ENCODE results near the gene RAVER1.
A peak's percentile ranks its signal among the peaks of the same experiment; 100 is the strongest.
"Not testable (repeated sequence)": the region's sequence is repeated elsewhere in the genome, so short reads cannot be mapped to it uniquely, and the experiment has no call there.

RAVER1 gene

DNA sequence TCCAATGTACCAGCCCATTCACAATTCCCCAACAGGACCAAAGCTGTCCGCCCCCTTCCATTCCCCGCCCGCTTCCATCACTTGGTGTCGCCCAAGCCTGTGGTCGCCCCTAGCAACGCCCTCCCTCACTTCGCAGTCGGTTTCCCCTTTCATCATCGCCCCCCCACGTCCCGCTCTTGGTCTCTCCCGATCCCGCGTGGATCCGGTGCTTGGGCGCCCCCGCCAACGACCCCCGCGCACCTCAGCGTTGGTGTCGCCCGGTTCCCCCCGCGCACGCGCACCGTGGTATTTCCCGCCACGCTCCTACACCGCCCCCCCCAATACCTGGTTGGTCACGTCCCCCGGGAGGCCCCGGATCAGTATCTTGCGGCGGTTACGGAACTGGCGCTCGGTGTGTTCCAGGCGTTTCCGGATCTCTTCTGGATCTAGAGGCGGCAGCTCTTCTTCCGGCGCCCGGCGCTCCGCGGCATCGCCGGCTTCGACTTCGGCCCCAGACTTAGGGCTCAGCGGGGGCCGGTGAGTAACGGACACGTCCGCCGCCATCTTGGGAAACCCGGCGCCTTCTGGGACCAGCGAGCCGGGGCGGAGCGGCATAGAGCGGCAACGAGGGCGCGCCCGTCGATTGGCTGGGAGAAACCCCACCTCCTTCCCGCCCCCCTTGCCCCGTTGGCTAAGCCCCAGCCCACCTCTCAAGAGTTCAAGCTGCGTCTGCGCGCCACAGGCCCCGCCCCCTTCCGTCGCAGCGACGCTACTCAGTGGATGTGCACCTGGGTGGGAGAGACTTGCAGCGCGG lies at the start of gene RAVER1:
RAVER1 (minus strand) TSS at position 565 of the 793 bp plus-strand sequence; CDS start at position 543, 22 bp downstream.
- peak; percentile 99 for DNase-seq (ENCODE audit: low spot score)

- DNase-seq (ENCODE audit: low spot score) = not testable (repeated sequence)
Observed at GRCh38 chr19:10383223-10383499, 49.8 kb upstream of the RAVER1 start.

GRCh38 chr19:10380313-10381102 lies 47.2 kb upstream of the RAVER1 start, which contains the start of gene TYK2:
Gene TYK2, minus strand, starts transcription at chr19:10380572. Its CDS starts 2,166 bp downstream, at chr19:10378406.
- DNase-seq (ENCODE audit: low spot score) = peak; percentile 100

GRCh38 chr19:10379880-10380312 lies 46.6 kb upstream of the RAVER1 start:
- no peak for DNase-seq (ENCODE audit: low spot score)

DNA sequence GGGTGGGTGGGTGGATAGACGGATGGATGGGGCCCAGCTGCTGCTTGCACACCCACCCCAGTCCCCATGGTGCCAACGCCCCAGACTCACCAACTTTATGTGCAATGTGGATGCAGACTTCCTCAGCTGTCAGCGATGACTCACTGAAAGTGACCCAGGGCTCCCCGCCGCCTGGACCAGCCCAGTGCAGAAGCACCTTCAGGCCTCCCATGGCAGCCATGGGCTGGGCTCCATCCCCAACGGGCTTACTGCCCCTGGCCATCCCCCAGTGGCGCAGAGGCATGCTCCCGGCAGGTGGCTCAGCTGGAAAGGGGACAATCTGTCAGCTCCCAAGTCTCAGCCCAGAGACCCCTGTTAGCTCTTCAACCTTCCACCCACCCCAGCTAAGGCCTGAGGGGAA lies 44.8 kb upstream of the RAVER1 start:
- no peak for DNase-seq (ENCODE audit: low spot score)

GRCh38 chr19:10377140-10377640 lies 43.9 kb upstream of the RAVER1 start:
- not testable (repeated sequence) for DNase-seq (ENCODE audit: low spot score)

GRCh38 chr19:10374931-10375330 lies 41.6 kb upstream of the RAVER1 start:
- DNase-seq (ENCODE audit: low spot score) = no peak

- no peak for DNase-seq (ENCODE audit: low spot score)
Observed at GRCh38 chr19:10372690-10373089, 39.4 kb upstream of the RAVER1 start.

DNA sequence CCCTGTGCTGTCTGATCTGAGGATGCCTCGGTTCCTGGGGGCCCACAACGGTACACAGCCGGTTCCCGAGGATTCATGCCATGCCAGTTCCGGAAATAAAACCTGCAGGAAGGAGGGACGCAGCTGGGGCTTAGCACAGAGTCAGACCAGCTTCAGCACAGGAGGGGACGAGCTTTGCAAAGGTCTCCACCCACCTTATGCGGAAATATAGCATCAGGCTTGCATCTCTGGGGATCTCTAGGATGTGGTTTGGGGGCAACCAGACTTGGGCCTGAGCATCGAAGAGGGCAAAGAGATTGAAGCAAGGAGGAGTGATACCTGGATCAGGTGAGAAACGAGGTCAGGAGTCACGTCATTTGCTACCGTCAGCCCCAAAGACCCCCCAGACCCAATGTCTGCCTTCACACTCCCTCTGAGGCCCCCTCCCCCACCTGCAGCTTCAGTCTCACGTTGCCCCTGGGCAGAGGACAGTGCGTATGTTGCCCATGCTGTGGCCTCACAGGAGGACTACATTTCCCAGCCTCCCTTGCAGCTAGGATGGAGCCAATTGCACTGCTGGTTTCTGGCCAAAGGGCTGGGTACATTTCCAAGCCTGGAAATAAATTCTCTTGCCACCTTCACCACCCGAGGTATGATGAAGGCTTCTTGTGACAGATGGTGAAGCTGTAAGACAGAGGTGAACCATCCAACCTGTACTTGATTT lies 34.9 kb upstream of the RAVER1 start:
- no peak for DNase-seq (ENCODE audit: low spot score)

GRCh38 chr19:10366950-10367512 lies 33.7 kb upstream of the RAVER1 start:
- not testable (repeated sequence) for DNase-seq (ENCODE audit: low spot score)

GRCh38 chr19:10365518-10365917 lies 32.2 kb upstream of the RAVER1 start:
- DNase-seq (ENCODE audit: low spot score) = no peak

- no peak for DNase-seq (ENCODE audit: low spot score)
Observed at GRCh38 chr19:10364644-10365043, 31.3 kb upstream of the RAVER1 start.

DNA sequence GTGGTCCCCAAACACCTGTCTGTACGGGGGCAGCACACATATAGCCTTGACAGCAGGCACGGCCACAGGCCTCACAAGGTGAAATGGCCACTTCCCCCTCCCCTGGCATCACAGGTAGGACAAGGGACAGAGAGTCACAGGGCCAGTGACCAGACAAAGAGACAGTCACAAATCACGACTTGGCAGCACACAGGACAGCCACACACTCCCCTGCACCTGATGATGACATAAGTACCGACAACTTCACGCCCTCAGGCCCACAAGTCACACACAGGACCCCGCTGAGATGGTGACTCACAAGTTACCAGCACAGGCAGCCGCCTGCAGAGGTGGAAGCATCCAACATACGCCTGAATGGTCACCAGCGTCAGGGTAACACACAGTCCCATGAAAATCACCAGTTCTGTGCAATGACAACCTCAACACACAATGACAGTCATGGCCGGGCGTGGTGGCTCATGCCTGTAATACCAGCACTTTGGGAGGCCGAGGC lies 30.5 kb upstream of the RAVER1 start:
- DNase-seq (ENCODE audit: low spot score) = no peak

- DNase-seq (ENCODE audit: low spot score) = no peak
Observed at GRCh38 chr19:10362259-10362658, 28.9 kb upstream of the RAVER1 start.

DNA sequence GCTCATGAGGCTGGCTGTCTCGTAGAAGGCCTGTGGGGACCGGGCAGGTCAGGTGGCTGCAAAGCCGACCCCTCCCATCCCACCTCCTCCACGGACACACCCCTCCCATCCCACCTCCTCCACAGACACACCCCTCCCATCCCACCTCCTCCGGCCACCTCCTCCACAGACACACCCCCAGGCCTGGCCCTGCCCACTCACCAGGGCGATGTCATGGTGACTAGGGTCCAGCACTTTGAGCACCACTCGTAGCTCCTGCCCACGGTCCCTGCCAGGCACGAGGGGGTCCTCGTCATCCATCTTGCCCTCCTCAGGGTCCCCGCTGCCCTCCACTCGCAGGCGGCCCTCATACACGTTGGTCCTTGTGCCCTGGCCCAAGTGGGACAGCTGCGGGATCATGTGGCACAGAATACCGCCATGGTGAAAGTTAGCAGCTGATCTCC lies 28.3 kb upstream of the RAVER1 start:
- no peak for DNase-seq (ENCODE audit: low spot score)

- no peak for DNase-seq (ENCODE audit: low spot score)
Observed at GRCh38 chr19:10356431-10356830, 23.1 kb upstream of the RAVER1 start.

GRCh38 chr19:10353793-10354391 lies 20.6 kb upstream of the RAVER1 start:
- no peak for DNase-seq (ENCODE audit: low spot score)

GRCh38 chr19:10352764-10353671 lies 19.7 kb upstream of the RAVER1 start:
- DNase-seq (ENCODE audit: low spot score) = no peak

DNA sequence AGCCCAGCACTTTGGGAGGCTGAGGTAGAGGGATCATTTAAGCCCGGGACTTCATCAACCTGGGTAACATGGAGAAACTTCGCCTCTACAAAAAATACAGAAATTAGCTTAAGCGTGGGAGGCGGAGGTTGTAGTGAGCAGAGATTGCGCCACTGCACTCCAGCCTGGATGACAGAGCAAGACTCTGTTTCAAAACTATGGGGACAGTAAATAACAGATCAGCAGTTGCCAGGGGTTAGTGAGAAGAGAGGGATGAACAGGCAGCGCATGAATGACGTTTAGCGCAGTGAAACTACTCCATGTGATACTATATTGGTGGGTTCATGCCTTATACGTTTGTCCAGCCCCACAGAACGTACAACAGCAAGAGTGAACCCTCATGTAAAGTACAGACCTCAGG lies 13.2 kb upstream of the RAVER1 start:
- DNase-seq (ENCODE audit: low spot score) = no peak

DNA sequence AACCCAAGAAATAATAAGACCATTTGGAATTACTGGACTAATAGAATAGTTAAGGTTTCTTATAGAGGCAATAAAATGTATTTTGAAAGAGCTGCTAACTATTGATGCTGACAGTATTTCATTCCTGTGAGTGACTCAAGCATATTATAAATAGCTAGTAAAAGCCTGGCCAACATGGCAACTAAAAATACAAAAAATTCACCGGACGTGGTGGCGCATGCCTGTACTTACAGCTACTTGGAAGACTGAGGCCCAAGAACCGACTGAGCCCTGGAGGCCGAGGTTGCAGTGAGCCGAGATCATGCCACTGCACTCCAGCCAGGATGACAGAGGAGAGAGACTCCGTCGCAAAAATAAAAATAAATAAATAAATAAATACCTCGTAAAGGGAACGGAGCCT lies 11.5 kb upstream of the RAVER1 start:
- DNase-seq (ENCODE audit: low spot score) = no peak
